Lower leg skin (tissue), 4 donors: ENCODE results near the gene POLH. TPM values are rescaled to one million over a fixed set of nuclear protein-coding genes. Genes with fewer than 3 reads are reported as not detected.
"Not testable (repeated sequence)": the region's sequence is repeated elsewhere in the genome, so short reads cannot be mapped to it uniquely, and the experiment has no call there.

ENCODE experiments used
- DNase-seq, 2 donors: peaks; one replicate each; pipeline ENCODE4 v3.0.0-alpha.2; 2019; ENCODE audit warnings: low spot score in 2 of 2
- H3K4me3 ChIP-seq: fragments of 200-600 bp; sonication (generic); 2 replicates; pipeline ENCODE4 v1.5.1; 2017; ENCODE audit warnings: mild to moderate bottlenecking, low read depth; ENCODE audit not compliant: poor library complexity, severe bottlenecking
- POLR2A ChIP-seq, 2 donors: fragments of 450-650 bp; IDR thresholded peaks; one replicate each; pipeline ENCODE4 v1.6.1; 2016 to 2017; ENCODE audit warnings: antibody characterized with exemption in 2 of 2, mild to moderate bottlenecking in 1 of 2, moderate library complexity in 1 of 2
- WGBS, 2 donors: methylation state at CpG; one replicate each; pipeline ENCODE4 v1.1.5; 2018; 5-methylcytosine and 5-hydroxymethylcytosine counted together
- intact Hi-C: fragments of 100-400 bp; cut with DNase I; formaldehyde crosslinking; loops from one replicate; pipeline ENCODE4 v1.15.0; 2023; ENCODE audit warnings: low total_unique reads
- total RNA-seq, 4 donors: library from RNA; depleted of rRNA; stranded (reverse); fragments of >200 nt; gene quantifications; one replicate each; pipeline ENCODE4 v1.1.0, GENCODE V29; 2016
- TF ChIP-seq, protein P1 (sequence below), 3 donors: fragments of 450-650 bp; IDR thresholded peaks; one replicate each; pipeline ENCODE4 v1.5.1; 2016; ENCODE audit warnings: antibody characterized with exemption in 3 of 3, mild to moderate bottlenecking in 3 of 3, moderate library complexity in 2 of 3

Gene POLH
- total RNA-seq, 4 donors from 2014 or later: 13.0 to 28.2 (median 15.7) TPM

DNA sequence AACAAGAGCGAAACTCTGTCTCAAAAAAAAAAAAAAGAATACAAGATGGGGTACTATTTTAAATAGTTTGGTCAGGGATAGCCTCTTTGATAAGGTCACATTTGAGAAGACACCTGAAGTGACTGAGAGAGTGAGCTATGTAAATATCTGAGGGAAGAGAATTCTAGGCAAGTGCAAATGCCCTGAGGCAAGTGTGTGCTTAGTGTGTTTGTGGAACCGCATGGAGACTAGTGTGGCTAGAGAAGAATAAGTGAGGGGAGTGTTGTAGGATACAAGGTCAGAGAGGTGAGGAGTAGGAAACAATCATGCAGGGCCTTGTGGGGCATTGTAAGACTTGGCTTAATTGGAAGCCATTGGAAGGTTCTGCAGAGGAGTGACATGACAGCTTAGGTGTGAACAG, 72.3 kb downstream of the POLH start:
- intact Hi-C loops: no loop called here
- no peak for TF ChIP-seq POLR2A (IDR thresholded peaks at IDR 0.05)
- TF ChIP-seq, protein P1, sequence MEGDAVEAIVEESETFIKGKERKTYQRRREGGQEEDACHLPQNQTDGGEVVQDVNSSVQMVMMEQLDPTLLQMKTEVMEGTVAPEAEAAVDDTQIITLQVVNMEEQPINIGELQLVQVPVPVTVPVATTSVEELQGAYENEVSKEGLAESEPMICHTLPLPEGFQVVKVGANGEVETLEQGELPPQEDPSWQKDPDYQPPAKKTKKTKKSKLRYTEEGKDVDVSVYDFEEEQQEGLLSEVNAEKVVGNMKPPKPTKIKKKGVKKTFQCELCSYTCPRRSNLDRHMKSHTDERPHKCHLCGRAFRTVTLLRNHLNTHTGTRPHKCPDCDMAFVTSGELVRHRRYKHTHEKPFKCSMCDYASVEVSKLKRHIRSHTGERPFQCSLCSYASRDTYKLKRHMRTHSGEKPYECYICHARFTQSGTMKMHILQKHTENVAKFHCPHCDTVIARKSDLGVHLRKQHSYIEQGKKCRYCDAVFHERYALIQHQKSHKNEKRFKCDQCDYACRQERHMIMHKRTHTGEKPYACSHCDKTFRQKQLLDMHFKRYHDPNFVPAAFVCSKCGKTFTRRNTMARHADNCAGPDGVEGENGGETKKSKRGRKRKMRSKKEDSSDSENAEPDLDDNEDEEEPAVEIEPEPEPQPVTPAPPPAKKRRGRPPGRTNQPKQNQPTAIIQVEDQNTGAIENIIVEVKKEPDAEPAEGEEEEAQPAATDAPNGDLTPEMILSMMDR (IDR thresholded peaks at IDR 0.05): no peak
- WGBS, 2 donors: 93 to 94% methylated on average over 2 of the region's 2 CpGs
- DNase-seq: no peak
- H3K4me3 ChIP-seq: no peak overlapping the region

DNA sequence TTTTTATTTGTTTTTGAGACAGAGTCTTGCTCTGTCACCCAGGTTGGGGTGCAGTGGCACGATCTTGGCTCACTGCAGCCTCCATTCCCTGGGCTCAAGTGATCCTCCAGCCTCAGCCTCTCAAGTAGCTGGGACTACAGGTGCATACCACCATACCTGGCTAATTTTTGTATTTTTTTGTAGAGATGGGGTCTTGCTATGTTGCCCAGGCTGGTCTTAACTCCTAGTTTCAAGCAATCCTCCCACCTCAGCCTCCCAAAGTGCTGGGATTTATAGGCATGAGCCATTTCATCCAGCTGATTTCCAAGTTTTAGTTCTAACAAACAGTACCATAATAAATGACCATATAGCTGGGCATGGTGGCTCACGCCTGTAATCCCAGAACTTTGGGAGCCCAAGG, 76.8 kb downstream of the POLH start:
- intact Hi-C loops: not testable (repeated sequence)
- WGBS, 2 donors: 93 to 95% methylated on average over 2 of the region's 2 CpGs

DNA sequence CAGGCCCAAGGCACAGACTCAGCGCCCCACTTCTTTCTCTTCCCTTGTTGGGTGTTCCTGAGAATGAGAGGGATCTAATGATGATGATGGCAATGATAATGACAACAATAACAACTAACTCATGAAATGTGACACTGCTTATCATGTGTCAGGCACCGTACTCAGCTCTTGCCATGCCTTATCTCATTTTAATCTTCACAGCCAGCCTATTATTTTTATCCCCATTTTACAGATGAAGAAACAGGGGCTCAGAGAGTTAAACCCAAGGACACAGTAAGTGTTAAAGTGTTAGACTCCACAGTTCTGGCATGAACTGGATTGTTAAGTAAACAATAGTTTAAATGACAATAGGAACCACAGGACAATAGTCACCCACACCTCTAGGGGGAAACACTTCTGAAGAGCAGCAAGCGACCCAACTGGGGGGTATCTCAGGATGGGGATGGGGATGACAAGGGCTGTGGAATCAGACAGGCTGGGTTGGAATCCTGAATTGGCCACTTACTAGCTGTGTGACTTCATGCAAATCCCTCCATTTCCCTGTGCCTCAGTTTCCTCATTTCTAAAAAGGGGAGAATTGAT, 81.3 kb downstream of the POLH start:
- WGBS, 2 donors: 83 to 90% methylated on average over 3 of the region's 3 CpGs

More for the DNA sequence above, 76.8 kb downstream of the POLH start:
- H3K4me3 ChIP-seq, DNase-seq: not testable (repeated sequence)

DNA sequence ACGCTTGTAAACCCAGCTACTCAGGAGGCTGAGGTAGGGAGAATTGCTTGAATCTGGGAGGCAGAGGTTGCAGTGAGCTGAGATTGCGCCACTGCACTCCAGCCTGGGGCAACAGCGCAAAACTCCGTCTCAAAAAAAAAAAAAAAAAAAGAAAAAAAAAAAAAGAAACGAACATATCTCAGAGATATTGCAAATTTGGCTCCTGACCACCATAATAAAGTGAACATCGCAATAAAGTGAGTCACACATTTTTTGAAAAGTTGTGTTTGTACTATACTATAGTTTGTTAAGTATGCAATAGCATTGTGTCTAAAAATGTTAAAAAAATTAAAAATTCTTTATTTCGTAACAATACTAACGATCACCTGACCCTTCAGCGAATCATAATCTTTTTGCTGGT, 82.2 kb downstream of the POLH start:
- H3K4me3 ChIP-seq: no peak overlapping the region
- TF ChIP-seq POLR2A (IDR thresholded peaks at IDR 0.05): no peak
- TF ChIP-seq, protein P1 (IDR thresholded peaks at IDR 0.05): no peak
- intact Hi-C loops: no loop called here
- DNase-seq: no peak
- WGBS, 2 donors: 79 to 87% methylated on average over 9 of the region's 9 CpGs

More for the DNA sequence above, 81.3 kb downstream of the POLH start:
- TF ChIP-seq, protein P1 (IDR thresholded peaks at IDR 0.05): no peak
- TF ChIP-seq POLR2A (IDR thresholded peaks at IDR 0.05): no peak
- intact Hi-C loops: no loop called here
- H3K4me3 ChIP-seq: no peak overlapping the region
- DNase-seq: no peak

DNA sequence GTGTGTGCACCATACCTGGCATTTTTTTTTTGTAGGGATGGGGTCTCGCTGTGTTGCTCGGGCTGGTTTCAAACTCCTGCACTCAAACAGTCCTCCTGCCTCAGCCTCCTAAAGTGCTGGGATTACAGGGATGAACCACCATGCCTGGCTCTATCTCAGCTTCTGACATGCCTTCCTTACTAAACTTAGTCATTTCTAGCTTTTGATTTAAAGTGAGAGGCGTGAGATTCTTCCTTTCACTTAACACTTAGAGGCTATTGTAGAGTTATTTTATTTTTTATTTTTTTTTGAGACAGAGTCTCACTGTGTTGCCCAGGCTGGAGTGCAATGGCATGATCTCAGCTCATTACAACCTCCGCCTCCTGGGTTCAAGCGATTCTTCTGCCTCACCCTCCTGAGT, 87.0 kb downstream of the POLH start:
- WGBS, 2 donors: 89 to 94% methylated on average over 5 of the region's 5 CpGs
- H3K4me3 ChIP-seq, intact Hi-C loops, DNase-seq: not testable (repeated sequence)

Other genes starting within 250 kb of the POLH start
- gene ZNF318, start 206.5 kb upstream of the POLH start, total RNA-seq: 10 to 100 TPM in 3 of 4 donors, 1 to 10 TPM in 1; 9.6 to 22.9 (median 18.1) TPM
- gene ABCC10, start 148.6 kb upstream of the POLH start, total RNA-seq: 10 to 100 TPM in 3 of 4 donors, 1 to 10 TPM in 1; 9.4 to 17.9 (median 15.9) TPM
- 10 to 100 TPM; 29.3 to 55.0 (median 39.4) TPM for gene DLK2, start 120.6 kb upstream of the POLH start, total RNA-seq
- gene TJAP1, start 98.6 kb upstream of the POLH start, total RNA-seq: 10 to 100 TPM; 15.9 to 30.4 (median 23.8) TPM
- gene LRRC73, start 65.8 kb upstream of the POLH start, total RNA-seq: under 1 TPM in 3 of 4 donors, not detected in 1; 0.36 to 0.53 (median 0.44) TPM
- gene YIPF3, start 59.3 kb upstream of the POLH start, total RNA-seq: 100 to 1,000 TPM in 1 of 4 donors, 10 to 100 TPM in 3; 82.6 to 119 (median 89.0) TPM
- gene POLR1C, start 59.1 kb upstream of the POLH start, total RNA-seq: 10 to 100 TPM; 29.7 to 38.0 (median 32.4) TPM
- gene XPO5, start 147 bp upstream of the POLH start, total RNA-seq: 10 to 100 TPM; 24.0 to 30.4 (median 27.3) TPM
- 10 to 100 TPM; 31.1 to 39.9 (median 36.0) TPM for gene GTPBP2, start 53.1 kb downstream of the POLH start, total RNA-seq
- 10 to 100 TPM; 20.8 to 31.1 (median 27.7) TPM for gene MAD2L1BP, start 59.7 kb downstream of the POLH start, total RNA-seq
- gene RSPH9, start 68.9 kb downstream of the POLH start, total RNA-seq: under 1 TPM in 2 of 4 donors, not detected in 2; 0.17 to 0.42 TPM
- 10 to 100 TPM; 42.5 to 56.2 (median 50.9) TPM for gene MRPS18A, start 111.6 kb downstream of the POLH start, total RNA-seq
- gene VEGFA, start 194.0 kb downstream of the POLH start, total RNA-seq: 10 to 100 TPM; 36.2 to 91.3 (median 70.4) TPM